Muscle layer of colon (tissue), 2 donors: ENCODE data around the gene PLXND1.
"Not testable (repeated sequence)": the region's sequence is repeated elsewhere in the genome, so short reads cannot be mapped to it uniquely, and the experiment has no call there.

Experiments
- H3K27ac ChIP-seq: one replicate; pipeline ENCODE4 v1.7.0; 2013; ENCODE audit warnings: low read depth, mild to moderate bottlenecking, low read length, moderate library complexity
- H3K27me3 ChIP-seq, 2 donors: one replicate each; pipeline ENCODE4 v1.7.0; 2013; ENCODE audit warnings: low read length in 2 of 2, mild to moderate bottlenecking in 2 of 2; ENCODE audit not compliant: insufficient read depth in 2 of 2, control insufficient read depth in 1 of 2
- H3K36me3 ChIP-seq: one replicate; pipeline ENCODE4 v1.7.0; 2013; ENCODE audit warnings: mild to moderate bottlenecking, low read length; ENCODE audit not compliant: insufficient read depth
- H3K4me1 ChIP-seq: one replicate; pipeline ENCODE4 v1.7.0; 2013; ENCODE audit warnings: mild to moderate bottlenecking, low read length; ENCODE audit not compliant: insufficient read depth
- H3K4me3 ChIP-seq, 2 donors: one replicate each; pipeline ENCODE4 v1.7.0; 2013; ENCODE audit warnings: low read length in 2 of 2, low read depth in 1 of 2, mild to moderate bottlenecking in 1 of 2, moderate library complexity in 1 of 2
- H3K9ac ChIP-seq: one replicate; pipeline ENCODE4 v1.7.0; 2013; ENCODE audit warnings: low read length
- H3K9me3 ChIP-seq: one replicate; pipeline ENCODE4 v1.7.0; 2013; ENCODE audit warnings: mild to moderate bottlenecking, low read length
- donor health status: abdominal sarcoma.
- donor health status: Adenocarcinoma of cecum.

PLXND1 gene

DNA sequence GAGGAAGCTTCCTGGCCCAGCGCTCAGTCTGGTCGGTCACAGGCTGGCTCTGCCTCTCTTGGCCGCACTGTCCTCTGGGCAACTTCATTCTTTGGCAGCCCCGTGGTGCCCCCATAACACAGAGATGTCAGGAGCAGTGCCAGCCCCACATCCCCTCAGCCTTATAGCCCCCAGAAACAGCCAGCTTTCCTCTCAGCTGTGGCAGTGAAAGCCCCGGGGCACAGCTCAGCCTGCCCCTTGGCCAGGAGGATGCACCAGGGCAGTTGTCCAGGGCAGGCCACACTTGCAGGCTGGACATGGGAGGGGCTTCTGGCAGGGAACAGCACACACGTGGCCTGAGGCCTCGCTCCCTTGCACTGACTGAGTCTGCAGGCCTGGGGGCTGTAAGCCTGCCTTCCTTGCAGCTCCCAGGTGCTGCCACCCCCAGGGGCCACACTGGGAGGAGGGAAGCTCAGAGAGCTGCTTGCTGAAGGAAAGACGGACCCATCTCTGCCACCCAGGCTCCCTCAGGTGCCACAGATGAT, 88.4 kb downstream of the PLXND1 start:
- Histone ChIP-seq H3K9ac (no peak overlapping the region), H3K36me3 (peaks cover 9% of the 10 kb centered on the region), H3K27ac (no peak overlapping the region), H3K9me3 (no peaks in the 10 kb centered on the region), H3K4me1 (no peaks in the 10 kb centered on the region), H3K4me3 (no peak overlapping the region), H3K27me3 (no peaks in the 10 kb centered on the region)

DNA sequence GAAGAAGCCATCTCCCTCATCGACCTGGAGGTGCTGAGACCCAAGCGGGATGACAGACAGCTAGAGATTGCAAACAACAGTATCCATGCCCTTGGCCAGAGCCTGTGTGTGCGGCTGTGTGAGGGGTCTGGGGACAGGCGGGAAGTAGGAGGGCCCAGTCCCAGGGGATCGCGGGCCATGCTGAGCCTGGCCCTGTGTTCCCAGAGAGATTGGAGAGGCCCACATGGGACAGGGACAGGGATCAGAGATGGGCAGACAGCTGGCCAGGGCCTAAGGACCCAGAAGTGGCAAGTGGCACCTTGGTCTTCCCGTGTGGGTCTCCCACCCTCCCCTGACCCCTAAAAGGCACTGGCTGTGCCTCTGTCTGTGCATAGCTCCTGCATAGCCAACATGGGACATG, 89.0 kb downstream of the PLXND1 start:
- H3K4me1 ChIP-seq, result no peaks in the 10 kb centered on the region
- peaks cover 9% of the 10 kb centered on the region for H3K36me3 ChIP-seq
- H3K9me3 ChIP-seq, result no peaks in the 10 kb centered on the region
- no peak overlapping the region for H3K4me3 ChIP-seq
- no peak overlapping the region for H3K9ac ChIP-seq
- no peaks in the 10 kb centered on the region for H3K27me3 ChIP-seq
- no peak overlapping the region for H3K27ac ChIP-seq

DNA sequence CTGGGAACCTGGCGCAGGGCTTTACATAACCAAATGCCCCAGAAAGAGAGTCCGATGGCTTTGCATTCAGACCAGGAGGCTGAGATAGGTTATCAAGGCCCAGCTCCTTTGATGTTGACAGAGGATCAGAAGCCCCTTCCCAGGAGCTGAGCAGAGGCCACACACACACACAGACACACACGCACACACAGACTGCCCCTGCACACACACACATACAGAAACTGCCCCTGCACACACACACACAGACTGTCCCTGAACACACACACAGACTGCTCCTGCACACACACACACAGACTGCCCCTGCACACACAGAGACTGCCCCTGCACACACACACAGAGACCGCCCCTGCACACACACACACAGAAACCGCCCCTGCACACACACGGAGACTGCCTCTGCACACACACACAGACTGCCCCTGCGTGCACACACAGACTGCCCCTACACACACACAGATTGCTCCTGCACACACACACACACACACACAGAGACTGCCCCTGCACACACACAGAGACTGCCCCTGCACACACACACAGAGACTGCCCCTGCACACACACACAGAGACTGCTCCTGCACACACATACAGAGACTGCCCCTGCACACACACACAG, 90.5 kb downstream of the PLXND1 start:
- H3K9ac ChIP-seq, H3K4me1 ChIP-seq, H3K27ac ChIP-seq, H3K27me3 ChIP-seq, H3K4me3 ChIP-seq, H3K9me3 ChIP-seq: not testable (repeated sequence)
- peaks cover 14% of the 10 kb centered on the region for H3K36me3 ChIP-seq

DNA sequence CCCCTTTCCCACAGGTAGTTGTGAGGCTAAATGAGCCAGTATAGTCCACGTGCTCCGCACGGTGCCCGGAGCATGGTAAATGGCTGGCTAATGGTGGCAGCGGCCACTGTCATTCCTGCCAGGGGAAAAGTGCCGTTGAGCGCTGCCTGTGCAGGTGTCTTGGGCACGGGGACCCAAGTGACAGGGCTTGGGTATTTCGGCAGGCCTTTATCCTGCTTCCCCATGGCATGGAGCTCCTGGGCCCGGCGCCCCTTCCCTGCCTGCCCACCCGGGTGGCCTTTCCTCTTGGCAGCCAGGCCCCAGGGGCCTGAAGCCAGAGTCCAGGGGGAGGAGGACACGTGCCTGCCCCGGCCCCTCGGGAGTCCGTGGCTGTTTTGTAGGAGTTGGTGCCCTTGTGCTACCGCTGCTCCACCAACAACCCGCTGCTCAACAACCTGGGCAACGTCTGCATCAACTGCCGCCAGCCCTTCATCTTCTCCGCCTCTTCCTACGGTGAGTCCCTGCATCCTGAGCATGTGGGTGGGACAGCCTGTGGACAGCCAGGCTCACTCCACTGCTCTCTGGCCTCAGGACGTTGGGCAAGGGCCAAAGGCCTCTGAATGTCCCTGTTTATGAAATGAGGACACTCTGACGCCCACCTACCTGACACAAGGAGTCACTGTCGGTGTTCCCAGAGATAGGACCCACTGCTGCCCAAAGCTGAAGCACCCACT, 91.2 kb downstream of the PLXND1 start:
- H3K36me3 ChIP-seq, result peaks cover 14% of the 10 kb centered on the region

DNA sequence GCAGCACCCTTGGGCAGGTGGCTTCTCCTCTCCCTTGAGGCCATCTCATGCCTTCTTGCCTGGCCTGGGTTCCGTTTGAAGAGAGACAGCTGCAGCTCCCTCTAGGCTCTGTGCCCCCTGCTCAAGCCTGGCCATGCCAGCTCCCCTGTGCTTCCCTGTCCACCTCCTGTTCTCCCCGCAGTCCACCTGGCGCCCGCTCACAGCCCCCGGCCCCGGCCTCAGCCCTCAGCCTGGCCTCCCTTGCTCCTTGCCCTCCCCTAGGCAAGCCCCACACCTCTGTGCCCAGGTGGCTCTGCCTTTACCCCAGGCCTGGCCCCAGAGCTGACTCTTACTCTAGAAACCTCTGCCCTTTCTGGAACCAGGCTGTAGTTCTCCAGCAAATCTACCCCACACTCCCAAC, 91.9 kb downstream of the PLXND1 start:
- H3K9me3 ChIP-seq, result no peaks in the 10 kb centered on the region
- H3K4me1 ChIP-seq, result no peaks in the 10 kb centered on the region
- H3K9ac ChIP-seq, result no peak overlapping the region
- H3K27me3 ChIP-seq, result no peaks in the 10 kb centered on the region
- no peak overlapping the region for H3K27ac ChIP-seq
- H3K4me3 ChIP-seq, result no peak overlapping the region
- H3K36me3 ChIP-seq, result peaks cover 17% of the 10 kb centered on the region

More for the DNA sequence above, 91.2 kb downstream of the PLXND1 start:
- not testable (repeated sequence) for H3K27ac ChIP-seq, H3K4me1 ChIP-seq, H3K4me3 ChIP-seq, H3K27me3 ChIP-seq, H3K9me3 ChIP-seq, H3K9ac ChIP-seq

DNA sequence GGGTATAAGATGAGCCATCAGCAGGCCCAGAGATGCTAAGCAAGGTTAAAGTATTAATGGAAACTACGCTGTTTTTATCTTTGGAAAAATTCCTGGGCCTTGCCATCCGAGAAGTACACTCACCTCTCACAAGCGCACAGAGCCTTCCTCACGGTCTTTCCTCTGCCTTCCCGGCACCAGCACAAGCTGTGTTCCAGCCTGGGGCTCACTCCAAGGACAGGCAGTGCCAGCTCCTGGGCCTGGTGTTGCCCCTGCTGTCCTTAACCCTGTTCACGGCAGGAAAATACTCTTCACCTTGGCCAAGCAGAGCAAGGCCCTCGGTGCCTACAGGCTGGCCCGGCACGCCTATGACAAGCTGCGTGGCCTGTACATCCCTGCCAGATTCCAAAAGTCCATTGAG, 92.4 kb downstream of the PLXND1 start:
- no peaks in the 10 kb centered on the region for H3K27me3 ChIP-seq
- no peak overlapping the region for H3K27ac ChIP-seq
- H3K9ac ChIP-seq, result no peak overlapping the region
- H3K4me1 ChIP-seq, result no peaks in the 10 kb centered on the region
- H3K36me3 ChIP-seq, result peaks cover 17% of the 10 kb centered on the region
- no peaks in the 10 kb centered on the region for H3K9me3 ChIP-seq
- H3K4me3 ChIP-seq, result no peak overlapping the region

GRCh38 chr3:129513705-129514104, 92.8 kb downstream of the PLXND1 start:
- no peak overlapping the region for H3K27ac ChIP-seq
- peaks cover 17% of the 10 kb centered on the region for H3K36me3 ChIP-seq
- no peaks in the 10 kb centered on the region for H3K27me3 ChIP-seq
- no peak overlapping the region for H3K4me3 ChIP-seq
- H3K9ac ChIP-seq, result no peak overlapping the region
- no peaks in the 10 kb centered on the region for H3K9me3 ChIP-seq
- no peaks in the 10 kb centered on the region for H3K4me1 ChIP-seq

DNA sequence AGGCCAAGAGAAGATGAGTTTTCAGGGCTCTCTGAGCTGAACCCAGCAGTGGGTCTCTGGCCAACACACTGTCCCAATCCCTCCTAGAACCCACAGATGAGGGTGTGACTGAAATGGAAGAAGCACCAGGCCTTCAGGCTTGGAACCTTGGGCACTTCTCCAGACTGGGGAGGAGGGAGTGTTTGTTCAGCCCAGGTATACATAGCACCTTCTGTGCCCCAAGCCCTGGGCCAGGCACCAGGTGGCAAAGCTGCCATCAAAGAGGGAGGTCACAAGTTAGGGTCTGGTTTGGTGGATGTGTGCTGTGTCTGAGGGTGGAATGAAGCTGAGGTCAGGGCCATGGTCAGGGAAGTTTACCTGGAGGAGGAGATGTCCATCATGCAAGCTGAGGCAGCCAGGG, 93.9 kb downstream of the PLXND1 start:
- Histone ChIP-seq H3K4me3 (no peak overlapping the region), H3K9ac (no peak overlapping the region), H3K27ac (no peak overlapping the region), H3K4me1 (no peaks in the 10 kb centered on the region), H3K9me3 (no peaks in the 10 kb centered on the region), H3K36me3 (peaks cover 17% of the 10 kb centered on the region), H3K27me3 (no peaks in the 10 kb centered on the region)

DNA sequence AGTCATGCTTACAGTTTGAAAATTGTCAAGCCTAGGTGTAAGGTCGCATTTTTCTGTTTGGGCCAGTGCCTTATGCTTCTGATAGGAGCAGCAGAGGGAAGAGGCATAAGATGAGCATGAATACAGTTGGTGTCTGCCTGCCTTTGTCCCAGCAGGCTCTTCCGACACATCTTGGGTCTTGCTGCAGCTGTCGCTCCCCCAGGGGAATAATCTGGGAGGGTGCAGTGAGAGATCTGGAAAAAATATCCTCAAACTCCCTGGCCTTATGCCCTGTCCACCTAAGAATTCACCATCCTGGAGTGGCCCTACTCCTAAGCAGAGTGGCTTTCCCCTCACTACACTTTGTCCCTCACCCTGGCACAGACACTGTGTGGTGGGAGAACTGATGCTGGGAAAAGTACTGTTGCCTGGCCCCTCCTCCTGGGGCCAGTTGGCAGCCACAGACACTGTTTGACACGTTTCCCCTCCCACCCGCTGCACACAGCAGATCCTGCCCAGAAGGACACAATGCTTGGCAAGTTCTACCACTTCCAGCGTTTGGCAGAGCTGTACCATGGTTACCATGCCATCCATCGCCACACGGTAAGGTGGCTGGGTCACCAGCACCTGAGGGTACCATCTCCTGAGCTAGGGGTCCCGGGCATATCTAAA, 99.2 kb downstream of the PLXND1 start:
- Histone ChIP-seq H3K4me3 (no peak overlapping the region), H3K27me3 (no peaks in the 10 kb centered on the region), H3K4me1 (no peaks in the 10 kb centered on the region), H3K27ac (no peak overlapping the region), H3K9ac (no peak overlapping the region), H3K9me3 (no peaks in the 10 kb centered on the region), H3K36me3 (peaks cover 58% of the 10 kb centered on the region)

- no peak overlapping the region for H3K4me3 ChIP-seq
- H3K27ac ChIP-seq, result no peak overlapping the region
- no peak overlapping the region for H3K9ac ChIP-seq
- H3K4me1 ChIP-seq, result no peaks in the 10 kb centered on the region
- H3K9me3 ChIP-seq, result no peaks in the 10 kb centered on the region
- H3K27me3 ChIP-seq, result no peaks in the 10 kb centered on the region
- peaks cover 58% of the 10 kb centered on the region for H3K36me3 ChIP-seq
These were observed 100.2 kb downstream of the PLXND1 start for GRCh38 chr3:129506231-129506742.

GRCh38 chr3:129505341-129505740, 101.1 kb downstream of the PLXND1 start:
- no peak overlapping the region for H3K27ac ChIP-seq
- no peak overlapping the region for H3K4me3 ChIP-seq
- H3K36me3 ChIP-seq, result peaks cover 62% of the 10 kb centered on the region
- H3K9ac ChIP-seq, result no peak overlapping the region
- H3K4me1 ChIP-seq, result no peaks in the 10 kb centered on the region
- no peaks in the 10 kb centered on the region for H3K27me3 ChIP-seq
- no peaks in the 10 kb centered on the region for H3K9me3 ChIP-seq
